NCI-H446 (cell line): ENCODE measurements around the gene PDGFRB.
A peak's percentile ranks its signal among the peaks of the same experiment; 100 is the strongest.

Experiments
- DNase-seq, 2 experiments: peaks; one replicate each; lab custom pipeline; 2025; lab: John Stamatoyannopoulos, UW

The PDGFRB gene

GRCh38 chr5:150163035-150163434 lies 7.4 kb upstream of the PDGFRB start:
- no peak for DNase-seq

- DNase-seq = no peak
Observed at GRCh38 chr5:150162142-150162513, 6.5 kb upstream of the PDGFRB start.

GRCh38 chr5:150161242-150162141 lies 5.8 kb upstream of the PDGFRB start:
- DNase-seq = peak; percentile 55 to 72

GRCh38 chr5:150160448-150161081 lies 4.9 kb upstream of the PDGFRB start:
- no peak for DNase-seq

- DNase-seq = no peak
Observed at GRCh38 chr5:150159741-150160179, 4.1 kb upstream of the PDGFRB start.

GRCh38 chr5:150159031-150159430 lies 3.4 kb upstream of the PDGFRB start:
- DNase-seq = no peak

GRCh38 chr5:150158170-150158949 lies 2.7 kb upstream of the PDGFRB start:
- DNase-seq = no peak

- DNase-seq = no peak
Observed at GRCh38 chr5:150157168-150157567, 1.5 kb upstream of the PDGFRB start.

GRCh38 chr5:150156540-150156939 lies 895 bp upstream of the PDGFRB start:
- no peak for DNase-seq

- DNase-seq = no peak
Observed at GRCh38 chr5:150156027-150156368, 353 bp upstream of the PDGFRB start.

GRCh38 chr5:150154618-150155128 lies 972 bp downstream of the PDGFRB start:
- peak in 1 of 2 experiments; percentile 10 for DNase-seq

GRCh38 chr5:150153957-150154617 lies 1.6 kb downstream of the PDGFRB start:
- DNase-seq = no peak

- DNase-seq = no peak
Observed at GRCh38 chr5:150153483-150153882, 2.2 kb downstream of the PDGFRB start.

GRCh38 chr5:150152636-150153462 lies 2.8 kb downstream of the PDGFRB start:
- DNase-seq = no peak

GRCh38 chr5:150149618-150150017 lies 6.0 kb downstream of the PDGFRB start:
- no peak for DNase-seq

- DNase-seq = peak; percentile 47 to 89
Observed at GRCh38 chr5:150148117-150148927, 7.3 kb downstream of the PDGFRB start.

GRCh38 chr5:150147670-150148069 lies 8.0 kb downstream of the PDGFRB start:
- peak; percentile 47 to 53 for DNase-seq

- DNase-seq = peak; percentile 66 to 83
Observed at GRCh38 chr5:150146862-150147601, 8.6 kb downstream of the PDGFRB start.

GRCh38 chr5:150146235-150146634 lies 9.4 kb downstream of the PDGFRB start:
- no peak for DNase-seq
